Measurements from ENCODE around the gene TLR6.

DNA sequence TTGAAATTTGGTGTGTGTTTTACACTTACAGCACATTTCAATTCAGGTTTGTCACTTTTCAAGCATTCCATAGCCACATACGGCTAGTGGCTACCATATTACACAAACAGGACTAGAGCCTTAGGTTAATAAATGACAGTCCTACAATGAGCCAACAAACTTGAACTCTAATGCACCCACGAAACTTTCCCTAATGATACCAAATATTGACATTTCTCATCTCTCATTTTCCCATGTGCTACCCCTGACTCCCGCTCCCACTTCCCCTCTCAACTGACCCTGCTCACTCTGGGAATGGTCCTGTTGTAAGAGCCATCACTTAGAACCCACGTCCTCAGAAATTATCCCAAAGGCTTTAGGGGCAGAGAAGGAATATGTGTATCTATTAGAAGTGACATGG is 68.9 kb downstream of the TLR6 start:
- TF ChIP-seq SETDB1 (IDR thresholded peaks at IDR 0.05; ENCODE audit: insufficient read length, low read length) = no peak
- no peak for TF ChIP-seq CTCF (tag by site-specific recombination; IDR thresholded peaks at IDR 0.05)
- TF ChIP-seq, protein P1, sequence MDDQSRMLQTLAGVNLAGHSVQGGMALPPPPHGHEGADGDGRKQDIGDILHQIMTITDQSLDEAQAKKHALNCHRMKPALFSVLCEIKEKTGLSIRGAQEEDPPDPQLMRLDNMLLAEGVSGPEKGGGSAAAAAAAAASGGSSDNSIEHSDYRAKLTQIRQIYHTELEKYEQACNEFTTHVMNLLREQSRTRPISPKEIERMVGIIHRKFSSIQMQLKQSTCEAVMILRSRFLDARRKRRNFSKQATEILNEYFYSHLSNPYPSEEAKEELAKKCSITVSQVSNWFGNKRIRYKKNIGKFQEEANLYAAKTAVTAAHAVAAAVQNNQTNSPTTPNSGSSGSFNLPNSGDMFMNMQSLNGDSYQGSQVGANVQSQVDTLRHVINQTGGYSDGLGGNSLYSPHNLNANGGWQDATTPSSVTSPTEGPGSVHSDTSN (CRISPR knock-in tag; IDR thresholded peaks at IDR 0.05) = no peak
- TF ChIP-seq ZNF639 (tag by site-specific recombination; IDR thresholded peaks at IDR 0.05) = no peak
- no peak for TF ChIP-seq ZNF324 (tag by site-specific recombination; IDR thresholded peaks at IDR 0.05)
- TF ChIP-seq YY1 (tag by site-specific recombination; IDR thresholded peaks at IDR 0.05) = no peak
- TF ChIP-seq ZNF558 (tag by site-specific recombination; IDR thresholded peaks at IDR 0.05) = no peak
- TF ChIP-seq ZNF76 (tag by site-specific recombination; IDR thresholded peaks at IDR 0.05; ENCODE audit: borderline replicate concordance, low read depth) = no peak
- no peak for TF ChIP-seq KLF8 (tag by site-specific recombination; IDR thresholded peaks at IDR 0.05)
- TF ChIP-seq REST (tag by site-specific recombination; IDR thresholded peaks at IDR 0.05) = no peak
- TF ChIP-seq TCF7L2 (IDR thresholded peaks at IDR 0.05; ENCODE audit: borderline replicate concordance, low read depth, low read length) = no peak
- no peak for TF ChIP-seq TRIM28 (IDR thresholded peaks at IDR 0.05; ENCODE audit: borderline replicate concordance, low read length)
